Endothelial cell of umbilical vein (primary cell): ENCODE results near the gene ZFYVE9. TPM values are rescaled to one million over a fixed set of nuclear protein-coding genes. Genes with fewer than 3 reads are reported as not detected.

Source experiments
- BruUV-seq: library from RNA; stranded (reverse); fragments of 400-500 nt; replicated peaks from 2 replicates; lab custom pipeline; 2021; lab: Mats Ljungman, UMichigan
- CTCF ChIA-PET: fragments of 300-600, 350-600 bp; sonication (Branson Sonifier 250); formaldehyde crosslinking; loops from one replicate; lab custom pipeline; 2021; ENCODE audit warnings: antibody characterized with exemption, inconsistent platforms; lab: Charles Lee
- POLR2A ChIA-PET: fragments of 300-600, 350-600 bp; sonication (Branson Sonifier 250); formaldehyde crosslinking; loops from one replicate; lab custom pipeline; 2021; ENCODE audit warnings: antibody characterized with exemption, inconsistent platforms; lab: Charles Lee
- DNase-seq: peaks from one replicate; pipeline ENCODE4 v3.0.0-alpha.2; 2011; ENCODE audit warnings: low read depth, low spot score
- FAIRE-seq: peaks from 2 replicates; lab custom pipeline; 2011; peaks lifted over from hg19 to GRCh38; lab: Jason Lieb, UNC
- H2AFZ ChIP-seq: 2 replicates; pipeline ENCODE4 v1.6.0; 2012; ENCODE audit warnings: low read depth, low read length, control low read depth, inconsistent platforms
- H3K27ac ChIP-seq: 2 replicates; pipeline ENCODE4 v1.5.1; 2011; ENCODE audit warnings: low read depth, mild to moderate bottlenecking, control low read depth, low read length, moderate library complexity; ENCODE audit not compliant: insufficient read depth
- H3K27me3 ChIP-seq, 2 experiments: 2 replicates each; pipeline versions ENCODE4 v1.6.0 to v1.6.1; 2011; ENCODE audit warnings: low read length in 2 of 2, mixed read lengths in 1 of 2; ENCODE audit not compliant: control insufficient read depth in 2 of 2, insufficient read depth in 2 of 2
- H3K36me3 ChIP-seq, 2 experiments: 2 replicates in 1 of 2; 3 replicates in 1 of 2; pipeline ENCODE4 v1.5.1; 2011; ENCODE audit warnings: low read length in 2 of 2, mild to moderate bottlenecking in 1 of 2, moderate library complexity in 1 of 2; ENCODE audit not compliant: control insufficient read depth in 2 of 2, insufficient read depth in 2 of 2; ENCODE audit errors: extremely low read depth in 1 of 2
- H3K4me1 ChIP-seq: 3 replicates; pipeline ENCODE4 v1.5.1; 2011; ENCODE audit warnings: mild to moderate bottlenecking, low read length; ENCODE audit not compliant: control insufficient read depth, insufficient read depth; ENCODE audit errors: extremely low read depth
- H3K4me2 ChIP-seq: 2 replicates; pipeline ENCODE4 v1.6.1; 2011; ENCODE audit warnings: low read length, control low read depth, mixed read lengths; ENCODE audit not compliant: insufficient read depth
- H3K4me3 ChIP-seq, 3 experiments: fragments of 200-600 bp in 1 of 3; sonication (generic), shearing (Covaris generic) in 1 of 3; replicated peaks in 1 of 3; 2 replicates each; pipeline ENCODE4 v1.5.1; 2011 to 2016; ENCODE audit warnings: control low read depth in 3 of 3, low read length in 3 of 3, mild to moderate bottlenecking in 2 of 3, inconsistent platforms in 1 of 3, low read depth in 1 of 3, moderate library complexity in 1 of 3; ENCODE audit not compliant: insufficient read depth in 1 of 3
- H3K79me2 ChIP-seq: 2 replicates; pipeline ENCODE4 v1.6.0; 2012; ENCODE audit warnings: low read length, inconsistent platforms; ENCODE audit not compliant: control insufficient read depth, insufficient read depth
- H3K9ac ChIP-seq: replicated peaks from 2 replicates; pipeline ENCODE3; 2011; ENCODE audit warnings: low read length, control low read depth; ENCODE audit not compliant: insufficient read depth; ENCODE audit errors: extremely low read depth
- H3K9me1 ChIP-seq: replicated peaks from 3 replicates; pipeline ENCODE4 v1.6.0; 2011; ENCODE audit warnings: mild to moderate bottlenecking, low read length; ENCODE audit not compliant: control insufficient read depth, insufficient read depth; ENCODE audit errors: extremely low read depth
- H3K9me3 ChIP-seq: replicated peaks from 2 replicates; pipeline ENCODE4 v1.5.1; 2012; ENCODE audit warnings: low read length, inconsistent platforms; ENCODE audit not compliant: control insufficient read depth, insufficient read depth
- H4K20me1 ChIP-seq: replicated peaks from 2 replicates; pipeline ENCODE3; 2011; ENCODE audit warnings: mild to moderate bottlenecking, low read length; ENCODE audit not compliant: control insufficient read depth, insufficient read depth; ENCODE audit errors: extremely low read depth
- EZH2 ChIP-seq: IDR thresholded peaks from 2 replicates; pipeline ENCODE4 v1.6.1; 2012; ENCODE audit warnings: borderline replicate concordance, low read depth, mild to moderate bottlenecking, moderate library complexity, low read length, inconsistent platforms; ENCODE audit not compliant: severe bottlenecking
- FOS ChIP-seq: IDR thresholded peaks from 2 replicates; pipeline ENCODE4 v1.6.1; 2011; ENCODE audit warnings: mild to moderate bottlenecking, low read length, moderate library complexity, borderline replicate concordance; ENCODE audit not compliant: insufficient read depth
- GATA2 ChIP-seq: IDR thresholded peaks from 2 replicates; pipeline ENCODE4 v1.7.0; 2011; ENCODE audit warnings: low read depth, mild to moderate bottlenecking, moderate library complexity, mixed read lengths, low read length; ENCODE audit not compliant: insufficient read length, insufficient read depth
- MYC ChIP-seq: IDR thresholded peaks from one replicate; pipeline ENCODE4 v1.6.1; 2011; ENCODE audit warnings: mild to moderate bottlenecking, low read depth, low read length
- POLR2A ChIP-seq: IDR thresholded peaks from 2 replicates; pipeline ENCODE4 v1.6.1; 2012; ENCODE audit warnings: low read depth, mild to moderate bottlenecking, control low read depth, low read length
- POLR2AphosphoS5 ChIP-seq: IDR thresholded peaks from 2 replicates; pipeline ENCODE4 v1.6.1; 2012; ENCODE audit warnings: low read depth, mild to moderate bottlenecking, control low read depth, low read length, moderate library complexity; ENCODE audit not compliant: insufficient read depth
- dilution Hi-C: fragments of 300-500 bp; cut with MboI; formaldehyde crosslinking; loops from one replicate; pipeline ENCODE4 v1.15.0; 2019; ENCODE audit warnings: low sequenced_read_pairs; ENCODE audit not compliant: extremely low pct_ligation_motif_present
- intact Hi-C: fragments of 100-400 bp; cut with micrococcal nuclease; formaldehyde crosslinking; loops from one replicate; pipeline ENCODE4 v1.10.0; 2022
- polyA plus RNA-seq, 4 experiments: library from polyadenylated mRNA; depleted of rRNA in 3 of 4; stranded (reverse) in 3 of 4; unstranded in 1 of 4; fragments of >200 nt; gene quantifications; 2 replicates each; pipeline versions ENCODE4 v1.2.1 to v1.2.3, GENCODE V29; 2011 to 2012; ENCODE audit warnings: missing spikeins in 1 of 4
- total RNA-seq: library from RNA; stranded (reverse); gene quantifications from 2 replicates; pipeline ENCODE4 v1.2.3, GENCODE V29; 2021
- TF ChIP-seq, protein P1 (sequence below), 2 donors: IDR thresholded peaks; 1 replicate in 1 of 2; 2 replicates in 1 of 2; pipeline ENCODE4 v1.5.1; 2011; ENCODE audit warnings: low read length in 2 of 2, mild to moderate bottlenecking in 2 of 2, moderate library complexity in 2 of 2, control low read depth in 1 of 2, inconsistent platforms in 1 of 2, low read depth in 1 of 2; ENCODE audit not compliant: insufficient read depth in 1 of 2; ENCODE audit errors: extremely low read depth in 1 of 2
- TF ChIP-seq, protein P2 (sequence below): IDR thresholded peaks from 2 replicates; pipeline ENCODE4 v1.6.1; 2011; ENCODE audit not compliant: insufficient read depth, insufficient read length

Gene ZFYVE9
- total and polyA plus RNA-seq, 2 donors (not counting 3 experiments of a cell fraction or from before 2014, with no cell fraction given) = 4.1 to 16.8 TPM

DNA sequence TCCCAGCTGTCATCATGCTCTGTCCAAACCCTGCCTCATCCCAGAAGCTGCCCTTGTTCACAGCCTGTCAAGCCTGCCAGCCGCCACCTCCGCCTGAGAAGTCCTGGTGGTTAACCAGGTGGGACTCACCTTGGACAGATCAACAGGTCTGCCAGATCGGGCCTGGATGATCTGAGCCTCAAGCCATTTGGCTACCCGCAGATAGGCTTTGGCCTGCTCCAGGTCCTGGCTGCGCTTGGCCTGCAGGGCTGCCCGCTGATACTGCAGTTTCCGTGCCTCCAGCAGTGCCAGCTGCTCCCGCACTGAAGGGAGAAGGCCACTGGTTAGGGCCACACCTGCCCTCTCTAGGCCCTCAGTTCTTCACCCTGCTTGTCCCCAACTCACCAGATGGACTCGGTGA, 215.5 kb downstream of the ZFYVE9 start:
- H3K9me3 ChIP-seq = no peaks in the 10 kb centered on the region
- intact Hi-C loops = no loop called here
- H3K9ac ChIP-seq = no peak overlapping the region
- FAIRE-seq (no peak), DNase-seq (no peak)
- H3K4me3 ChIP-seq = no peak overlapping the region
- no peak overlapping the region for H3K27ac ChIP-seq
- TF ChIP-seq, protein P1, sequence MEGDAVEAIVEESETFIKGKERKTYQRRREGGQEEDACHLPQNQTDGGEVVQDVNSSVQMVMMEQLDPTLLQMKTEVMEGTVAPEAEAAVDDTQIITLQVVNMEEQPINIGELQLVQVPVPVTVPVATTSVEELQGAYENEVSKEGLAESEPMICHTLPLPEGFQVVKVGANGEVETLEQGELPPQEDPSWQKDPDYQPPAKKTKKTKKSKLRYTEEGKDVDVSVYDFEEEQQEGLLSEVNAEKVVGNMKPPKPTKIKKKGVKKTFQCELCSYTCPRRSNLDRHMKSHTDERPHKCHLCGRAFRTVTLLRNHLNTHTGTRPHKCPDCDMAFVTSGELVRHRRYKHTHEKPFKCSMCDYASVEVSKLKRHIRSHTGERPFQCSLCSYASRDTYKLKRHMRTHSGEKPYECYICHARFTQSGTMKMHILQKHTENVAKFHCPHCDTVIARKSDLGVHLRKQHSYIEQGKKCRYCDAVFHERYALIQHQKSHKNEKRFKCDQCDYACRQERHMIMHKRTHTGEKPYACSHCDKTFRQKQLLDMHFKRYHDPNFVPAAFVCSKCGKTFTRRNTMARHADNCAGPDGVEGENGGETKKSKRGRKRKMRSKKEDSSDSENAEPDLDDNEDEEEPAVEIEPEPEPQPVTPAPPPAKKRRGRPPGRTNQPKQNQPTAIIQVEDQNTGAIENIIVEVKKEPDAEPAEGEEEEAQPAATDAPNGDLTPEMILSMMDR (IDR thresholded peaks at IDR 0.05; ENCODE audit: extremely low read depth in 1 of 2, insufficient read depth in 1 of 2, low read depth in 1 of 2, low read length in 2 of 2) = no peak
- TF ChIP-seq FOS = no peak
- TF ChIP-seq EZH2 = no peak
- no peak for TF ChIP-seq POLR2AphosphoS5
- no peak for TF ChIP-seq POLR2A
- TF ChIP-seq, protein P2, sequence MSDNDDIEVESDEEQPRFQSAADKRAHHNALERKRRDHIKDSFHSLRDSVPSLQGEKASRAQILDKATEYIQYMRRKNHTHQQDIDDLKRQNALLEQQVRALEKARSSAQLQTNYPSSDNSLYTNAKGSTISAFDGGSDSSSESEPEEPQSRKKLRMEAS = no peak
- TF ChIP-seq GATA2 = no peak
- TF ChIP-seq MYC = no peak
- ChIA-PET CTCF (no interaction called here), POLR2A (no interaction called here)
- H2AFZ ChIP-seq = no peak overlapping the region
- H3K79me2 ChIP-seq = peaks cover 2% of the 10 kb centered on the region
- H3K4me2 ChIP-seq = no peak overlapping the region
- BruUV-seq = no TSS peak
- no peaks in the 10 kb centered on the region for H3K27me3 ChIP-seq
- dilution Hi-C loops = no loop called here
- H4K20me1 ChIP-seq = no peaks in the 10 kb centered on the region
- H3K36me3 ChIP-seq = peaks cover 34 to 88% of the 10 kb centered on the region in 2 experiments
- H3K4me1 ChIP-seq = no peaks in the 10 kb centered on the region
- H3K9me1 ChIP-seq = no peaks in the 10 kb centered on the region
